SKM-1 (cell line): ENCODE measurements around the gene IVNS1ABP.

Source experiments
- DNase-seq: peaks from one replicate; lab custom pipeline; 2025; ENCODE audit not compliant: unreplicated experiment; lab: John Stamatoyannopoulos, UW

IVNS1ABP gene

GRCh38 chr1:185295091-185295490 lies 22.0 kb downstream of the IVNS1ABP start:
- DNase-seq, result no peak

- DNase-seq, result no peak
Measured at GRCh38 chr1:185293967-185294542, 23.0 kb downstream of the IVNS1ABP start.

DNA sequence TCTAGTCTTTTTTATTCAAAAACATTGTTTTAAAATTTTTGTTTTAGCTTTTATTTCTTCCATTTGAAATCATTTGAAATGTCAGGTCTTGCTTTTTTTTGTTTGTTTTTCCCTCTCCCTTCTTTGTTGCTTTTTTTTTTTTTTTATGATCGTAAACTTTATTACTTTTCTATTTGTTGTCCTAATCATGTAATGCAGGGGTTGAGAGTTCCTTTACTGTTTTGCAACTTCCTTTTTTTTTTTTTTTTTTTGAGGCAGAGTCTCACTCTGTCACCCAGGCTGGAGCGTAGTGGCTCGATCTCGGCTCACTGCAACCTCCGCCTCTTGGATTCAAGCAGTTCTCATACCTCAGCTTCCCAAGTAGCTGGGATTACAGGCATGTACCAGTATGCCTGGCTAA lies 24.8 kb downstream of the IVNS1ABP start:
- DNase-seq, result no peak

- no peak for DNase-seq
Measured at GRCh38 chr1:185291652-185292051, 25.4 kb downstream of the IVNS1ABP start.

DNA sequence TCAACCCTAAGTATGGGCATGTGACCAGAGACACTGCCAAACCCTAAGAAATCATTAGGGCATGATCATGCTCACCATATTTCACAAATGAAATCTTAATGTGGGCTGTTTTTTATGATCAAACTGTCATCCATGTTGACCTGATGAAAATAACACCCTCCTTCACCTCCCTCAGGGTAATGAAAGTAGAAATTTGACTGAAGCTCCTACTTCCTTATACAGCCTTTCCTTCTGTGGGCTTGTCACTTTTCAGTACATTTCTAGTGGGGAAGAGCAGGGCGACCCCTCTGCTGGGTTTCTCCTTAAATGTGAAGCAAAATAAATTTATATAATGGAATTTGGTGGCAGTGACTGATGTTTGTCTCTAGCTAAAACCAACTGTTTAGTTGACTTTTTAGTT lies 25.9 kb downstream of the IVNS1ABP start:
- DNase-seq, result no peak

DNA sequence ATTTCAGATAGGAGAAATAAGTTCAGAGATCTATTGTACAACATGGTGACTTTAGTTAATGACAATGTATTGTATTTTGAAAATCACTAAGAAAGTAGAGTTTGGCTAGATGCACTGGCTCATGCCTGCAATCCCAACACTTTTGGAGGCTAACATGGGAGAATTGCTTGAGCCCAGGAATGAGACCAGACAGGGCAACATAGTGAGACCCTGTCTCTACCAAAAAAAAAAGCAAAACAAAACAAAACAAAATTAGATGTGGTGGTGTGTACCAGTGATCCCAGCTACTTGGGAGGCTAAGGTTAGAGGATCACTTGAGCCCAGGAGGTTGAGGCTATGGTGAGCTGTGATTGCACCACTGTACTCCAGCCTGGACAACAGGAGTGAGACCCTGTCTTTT lies 27.2 kb downstream of the IVNS1ABP start:
- no peak for DNase-seq

- DNase-seq, result no peak
Measured at GRCh38 chr1:185288435-185288834, 28.6 kb downstream of the IVNS1ABP start.

DNA sequence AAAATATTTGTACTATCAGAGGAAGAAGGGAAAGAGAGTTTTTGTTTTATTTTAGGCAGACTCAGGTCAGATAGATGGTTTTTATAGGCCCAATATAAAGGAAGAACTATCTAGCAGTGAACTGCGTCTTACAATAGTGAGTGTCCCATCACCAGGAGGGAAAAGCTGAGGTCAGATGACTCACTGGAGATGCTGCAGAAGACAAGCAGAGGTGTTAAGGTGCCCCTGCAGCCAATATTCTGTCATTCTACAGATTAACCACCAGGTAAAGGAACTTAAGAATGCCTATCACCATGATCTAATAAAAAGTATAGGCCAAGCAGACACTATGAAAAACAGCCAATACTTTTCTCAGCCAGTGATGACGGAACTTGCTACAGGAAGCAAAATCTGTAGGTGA lies 29.6 kb downstream of the IVNS1ABP start:
- DNase-seq, result no peak

DNA sequence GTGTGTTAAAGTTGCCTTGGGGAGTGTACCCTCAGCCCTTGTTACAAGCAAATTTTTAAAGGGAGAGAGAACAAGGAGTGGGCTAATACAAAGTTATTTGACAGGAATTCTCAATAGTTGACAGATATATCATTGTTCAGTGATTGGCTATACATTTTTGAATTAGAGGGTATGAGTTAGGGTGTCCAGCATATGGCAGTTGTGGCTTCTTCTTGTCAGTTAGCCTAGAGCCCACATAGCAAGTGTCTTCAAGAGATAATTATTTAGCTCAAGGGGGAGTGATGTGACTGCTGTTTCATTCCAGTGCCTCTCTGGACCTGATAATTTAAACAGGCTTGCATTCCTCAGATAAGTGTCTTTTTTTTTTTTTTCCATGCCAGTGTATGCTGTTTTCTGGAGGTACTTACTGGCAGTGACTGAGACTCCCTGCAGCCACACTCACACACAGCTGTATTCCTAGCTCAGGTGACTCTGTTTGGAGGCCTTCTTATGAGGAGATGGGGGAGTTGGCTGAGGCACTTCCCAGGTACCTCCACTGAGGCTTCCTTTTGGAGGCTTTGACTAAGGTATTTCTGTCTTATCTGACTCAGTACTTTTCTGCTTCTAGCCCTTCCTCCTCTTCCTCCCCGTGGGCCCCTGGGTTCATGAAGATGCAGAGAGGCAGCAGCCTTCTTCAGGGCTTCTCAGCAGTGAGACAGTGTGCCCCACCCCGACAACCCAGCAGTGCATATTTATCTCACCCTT lies 32.3 kb downstream of the IVNS1ABP start:
- DNase-seq, result no peak

DNA sequence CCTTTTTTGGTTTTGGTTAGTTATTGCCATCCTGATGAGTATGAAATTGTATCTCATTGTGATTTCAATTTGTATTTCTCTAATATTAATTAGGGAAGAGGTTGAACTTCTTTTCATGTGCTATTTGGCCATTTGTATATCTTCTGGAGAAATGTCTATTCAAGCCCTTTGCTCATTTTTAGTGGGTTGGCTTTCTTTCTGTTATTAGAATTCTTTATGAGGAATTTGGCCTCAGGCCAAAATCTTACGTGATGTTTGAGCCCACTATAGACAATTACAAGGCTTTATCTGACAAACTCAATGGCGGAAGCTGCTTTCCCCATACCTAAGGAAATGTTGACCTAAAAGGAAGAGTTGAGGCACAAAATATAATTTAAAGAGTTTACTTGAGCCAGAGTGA lies 32.9 kb downstream of the IVNS1ABP start:
- no peak for DNase-seq

DNA sequence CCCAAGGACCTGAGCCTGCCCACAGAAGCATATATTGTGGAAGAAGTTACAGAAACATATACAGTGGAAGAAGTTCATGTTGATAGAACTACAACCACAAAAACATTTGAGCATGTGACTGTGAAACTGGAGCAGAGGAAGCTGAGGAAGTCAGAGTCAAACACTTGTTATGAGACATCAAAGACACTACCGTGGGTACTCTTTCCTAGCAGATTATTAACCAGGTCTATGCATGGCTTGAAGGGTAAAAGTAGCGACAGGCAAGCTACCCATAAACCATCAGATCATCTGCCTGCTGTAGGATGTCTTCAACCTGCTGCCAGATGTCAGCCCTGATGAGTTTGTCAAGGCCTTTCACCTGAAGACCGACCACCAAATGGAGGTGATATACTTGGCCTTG lies 35.8 kb downstream of the IVNS1ABP start:
- DNase-seq, result no peak

DNA sequence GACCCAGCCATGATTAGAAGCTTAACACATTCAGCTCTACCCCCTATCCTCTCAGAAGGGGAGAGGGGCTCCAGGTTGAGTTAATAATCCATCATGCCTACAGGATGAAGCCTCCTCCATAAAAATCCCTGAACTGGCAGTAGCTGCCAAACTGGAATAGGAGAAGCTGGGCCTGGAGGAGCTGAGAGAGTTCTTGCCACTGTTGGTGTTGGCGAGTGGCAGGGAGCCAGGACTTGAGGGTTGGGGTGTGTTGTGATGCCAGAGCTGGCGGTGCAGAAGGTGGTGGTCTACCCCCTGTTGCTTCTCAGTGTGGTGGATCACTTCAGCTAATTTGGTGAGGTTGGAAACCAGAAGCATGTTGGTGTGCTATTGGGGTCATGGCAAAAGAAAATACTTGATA lies 36.5 kb downstream of the IVNS1ABP start:
- no peak for DNase-seq

- no peak for DNase-seq
Measured at GRCh38 chr1:185279571-185279970, 37.5 kb downstream of the IVNS1ABP start.

DNA sequence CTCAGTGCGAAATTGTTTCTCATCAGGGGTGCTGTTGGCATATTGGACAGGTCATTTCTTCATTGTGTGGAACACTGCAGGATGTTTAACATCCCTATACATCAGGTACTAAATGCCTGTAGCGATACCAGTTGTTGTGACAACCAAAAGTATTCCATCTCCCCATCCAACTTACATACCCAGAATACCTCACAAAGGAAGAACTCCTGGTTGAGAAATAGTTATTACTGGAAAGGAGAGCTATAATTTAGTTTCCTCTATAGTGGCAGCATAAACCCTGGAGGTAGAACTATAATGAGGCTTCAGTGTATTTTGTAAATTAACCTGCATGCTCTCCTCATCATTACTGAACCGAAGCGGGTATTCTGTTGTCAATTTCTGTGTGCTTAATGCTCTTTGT lies 45.1 kb downstream of the IVNS1ABP start:
- no peak for DNase-seq

DNA sequence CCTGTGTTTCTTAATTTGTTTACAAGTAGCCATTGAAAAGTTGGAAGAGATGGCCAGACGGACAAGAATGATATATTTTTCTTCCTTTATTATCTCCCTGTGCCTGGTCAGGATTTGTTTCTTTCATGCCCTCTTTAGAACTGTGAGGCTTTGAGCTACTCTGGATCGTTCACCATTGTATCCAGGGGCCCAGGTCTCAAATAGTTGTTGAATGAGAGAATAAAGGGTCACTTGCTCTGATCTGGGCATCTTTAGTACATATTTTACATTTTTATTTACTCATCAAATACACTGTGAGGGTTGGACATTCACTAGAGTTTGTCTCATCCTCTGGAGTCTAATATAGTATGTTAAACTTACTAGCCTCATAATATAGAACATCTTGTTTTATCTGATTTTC lies 48.7 kb downstream of the IVNS1ABP start:
- DNase-seq, result no peak

GRCh38 chr1:185267701-185268100 lies 49.3 kb downstream of the IVNS1ABP start:
- no peak for DNase-seq

GRCh38 chr1:185267301-185267700 lies 49.7 kb downstream of the IVNS1ABP start:
- DNase-seq, result no peak

DNA sequence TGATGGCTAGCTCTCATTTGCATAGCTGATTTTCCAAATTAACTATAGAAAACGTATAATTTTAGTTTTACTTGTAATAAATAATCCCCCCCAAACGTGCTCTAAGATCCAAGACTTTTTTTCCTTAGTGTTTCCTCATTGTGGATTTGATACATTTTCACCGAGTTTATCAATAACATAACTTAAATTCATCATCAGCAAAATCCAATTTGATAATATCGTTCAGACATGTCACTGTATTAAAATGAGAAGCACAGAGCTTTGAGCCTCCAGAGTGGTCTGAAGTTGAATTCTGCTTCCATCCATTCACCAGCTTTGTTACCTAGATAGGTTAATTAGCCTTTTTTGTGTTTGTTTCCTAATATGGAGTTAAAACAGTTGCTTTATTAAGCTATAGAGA lies 51.7 kb downstream of the IVNS1ABP start:
- DNase-seq, result no peak

- no peak for DNase-seq
Measured at GRCh38 chr1:185263780-185264179, 53.3 kb downstream of the IVNS1ABP start.

- DNase-seq, result no peak
Measured at GRCh38 chr1:185263292-185263691, 53.8 kb downstream of the IVNS1ABP start.

DNA sequence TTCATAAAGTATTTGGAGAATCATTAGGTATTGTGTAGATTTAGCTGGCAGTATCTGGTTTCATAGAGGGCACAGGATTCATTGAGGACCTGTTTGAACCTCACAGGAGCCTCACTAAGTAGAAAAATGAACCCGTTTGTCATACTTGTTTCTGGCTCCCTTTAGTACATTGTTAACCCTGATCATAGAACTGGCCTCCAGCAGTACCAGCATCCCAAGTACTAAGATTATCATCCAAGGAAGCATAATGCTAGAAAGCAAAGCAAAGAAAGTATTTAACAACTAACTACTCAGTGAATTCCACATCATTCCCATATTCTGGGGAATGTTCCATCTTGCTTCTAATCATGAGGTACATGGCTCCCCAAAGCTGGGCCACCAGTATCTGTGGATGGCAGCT lies 54.9 kb downstream of the IVNS1ABP start:
- DNase-seq, result no peak

DNA sequence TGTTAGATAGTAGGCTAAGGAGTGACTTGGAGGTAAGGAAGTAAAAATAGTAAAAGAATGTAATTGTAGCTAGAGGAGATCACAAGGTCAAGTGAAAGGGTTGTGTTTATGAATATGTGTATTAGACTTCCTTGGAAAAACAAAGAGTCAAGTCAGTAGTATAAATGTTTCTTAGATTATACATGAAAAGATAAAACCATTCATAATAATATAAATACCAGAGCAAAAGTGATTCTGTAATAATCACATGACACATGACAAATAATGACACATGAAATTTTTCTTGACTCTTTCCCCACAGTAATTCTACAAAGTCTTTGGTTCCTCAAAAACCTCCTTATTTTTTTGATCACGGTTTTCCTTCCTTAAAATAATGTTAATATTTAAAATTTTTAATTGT lies 56.4 kb downstream of the IVNS1ABP start:
- DNase-seq, result no peak

DNA sequence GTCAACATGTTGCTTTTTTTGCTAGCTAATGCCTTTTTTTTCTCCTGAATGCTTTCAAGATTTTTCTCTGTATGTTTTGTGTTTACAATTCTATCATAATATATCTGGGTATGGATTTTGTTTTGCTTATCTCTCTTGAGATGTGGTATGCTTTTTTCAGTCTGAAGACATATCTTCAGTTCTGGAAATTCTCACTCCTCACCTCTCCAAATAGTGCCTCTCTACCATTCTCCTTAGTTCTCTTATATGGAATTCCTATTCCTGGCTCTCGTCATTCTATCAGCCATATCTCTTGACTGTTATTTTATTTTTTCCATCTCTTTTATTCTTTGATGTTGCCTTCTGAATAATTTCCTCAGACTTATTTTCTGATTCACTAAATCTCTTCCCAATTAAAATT lies 58.4 kb downstream of the IVNS1ABP start:
- no peak for DNase-seq
